Fibroblast of mammary gland (primary cell): ENCODE measurements around the gene AUTS2.

Experiments used
- DNase-seq: peaks from one replicate; pipeline ENCODE4 v3.0.0-alpha.2; 2010; ENCODE audit warnings: low read depth
- H3K4me3 ChIP-seq: 2 replicates; pipeline ENCODE4 v1.5.1; 2011; ENCODE audit warnings: low read depth, mild to moderate bottlenecking, low read length, moderate library complexity; ENCODE audit not compliant: control insufficient read depth
- CTCF ChIP-seq: conservative IDR thresholded peaks from 2 replicates; pipeline ENCODE4 v1.5.1; 2011; ENCODE audit warnings: low read depth, low read length, inconsistent platforms; ENCODE audit not compliant: control insufficient read depth, insufficient read depth

Gene AUTS2

DNA sequence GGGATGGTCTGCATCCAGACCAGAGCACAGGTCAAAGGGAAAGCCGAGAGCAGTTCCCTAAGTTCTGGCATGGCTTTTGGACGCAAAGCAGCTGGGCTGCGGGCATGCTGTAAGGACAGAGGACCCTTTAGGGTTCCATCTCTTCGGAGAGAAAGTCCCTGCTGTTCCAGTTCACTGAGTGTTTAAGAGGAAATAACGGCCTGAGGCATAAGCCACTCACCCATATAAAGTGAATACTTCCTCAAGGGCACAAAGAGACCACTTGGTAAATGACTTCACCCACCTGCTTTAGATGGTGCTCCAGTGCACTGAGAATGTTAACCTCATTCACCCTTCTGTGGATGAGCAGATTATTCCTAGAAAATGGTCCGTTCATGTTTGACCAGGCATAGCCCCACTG, 946.9 kb downstream of the AUTS2 start:
- DNase-seq: no peak

GRCh38 chr7:70552141-70552540, 953.9 kb downstream of the AUTS2 start:
- no peak for TF ChIP-seq CTCF
- no peak for DNase-seq
- no peak overlapping the region for H3K4me3 ChIP-seq

More for the DNA sequence above, 946.9 kb downstream of the AUTS2 start:
- no peak for TF ChIP-seq CTCF
- no peak overlapping the region for H3K4me3 ChIP-seq

DNA sequence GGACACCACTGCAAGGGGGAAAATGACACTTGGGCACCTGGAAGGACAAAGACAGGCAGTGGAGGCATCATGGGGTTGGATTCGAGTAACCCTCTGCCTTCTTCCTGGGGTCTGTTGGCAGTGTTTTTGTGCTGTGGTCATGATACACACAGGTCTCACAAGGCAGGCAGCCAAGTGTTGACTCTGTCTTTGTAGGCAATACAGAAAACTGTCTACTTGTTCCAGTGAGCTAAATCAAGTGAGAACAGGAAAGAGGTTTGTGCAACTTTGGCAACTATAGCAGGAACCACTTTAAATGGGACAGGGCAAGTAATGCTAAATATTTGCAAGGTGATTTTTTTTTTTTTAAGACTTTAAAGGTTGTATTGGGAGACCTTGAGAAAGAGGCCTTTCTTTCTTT, 955.1 kb downstream of the AUTS2 start:
- no peak overlapping the region for H3K4me3 ChIP-seq
- TF ChIP-seq CTCF: no peak
- peak; percentile 5 for DNase-seq

- TF ChIP-seq CTCF: no peak
- DNase-seq: no peak
- H3K4me3 ChIP-seq: no peak overlapping the region
Measured at GRCh38 chr7:70554646-70555045, 956.4 kb downstream of the AUTS2 start.

GRCh38 chr7:70556761-70557160, 958.5 kb downstream of the AUTS2 start:
- no peak for DNase-seq
- no peak overlapping the region for H3K4me3 ChIP-seq
- TF ChIP-seq CTCF: no peak

- DNase-seq: peak; percentile 5
- TF ChIP-seq CTCF: no peak
- H3K4me3 ChIP-seq: no peak overlapping the region
Measured at GRCh38 chr7:70557338-70557737, 959.1 kb downstream of the AUTS2 start.

DNA sequence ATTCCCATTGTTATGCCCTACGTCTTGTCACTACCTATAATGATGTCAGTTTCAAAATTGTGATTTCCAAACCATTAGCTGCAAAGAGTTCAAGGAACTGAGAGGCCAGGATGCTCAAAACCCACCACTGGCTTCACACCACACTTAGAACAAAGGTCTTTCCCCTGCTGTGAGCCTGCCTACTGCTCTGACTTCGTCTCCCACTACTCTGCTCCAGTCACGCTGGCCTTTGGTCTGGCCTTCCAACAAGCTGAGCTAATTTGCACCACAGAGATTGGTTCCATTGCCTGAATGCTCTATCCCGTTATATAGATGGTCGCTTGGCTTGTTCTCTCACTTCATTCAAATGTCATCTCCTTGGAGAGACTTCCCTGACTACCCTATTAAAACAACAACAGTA, 961.5 kb downstream of the AUTS2 start:
- H3K4me3 ChIP-seq: no peak overlapping the region
- no peak for TF ChIP-seq CTCF

More for the DNA sequence above, 961.5 kb downstream of the AUTS2 start:
- DNase-seq: no peak
